Occipital lobe (tissue), 2 donors: ENCODE data around the gene LMAN2. TPM values are rescaled to one million over a fixed set of nuclear protein-coding genes. Genes with fewer than 3 reads are reported as not detected.
"Not testable (repeated sequence)": the region's sequence is repeated elsewhere in the genome, so short reads cannot be mapped to it uniquely, and the experiment has no call there.

Experiments
- DNase-seq: peaks from one replicate; lab custom pipeline; 2025; lab: John Stamatoyannopoulos, UW
- total RNA-seq: library from RNA; depleted of rRNA; stranded (reverse); fragments of >200 nt; gene quantifications from one replicate; pipeline ENCODE4 v1.2.3, GENCODE V29; 2014

The LMAN2 gene
- total RNA-seq, 1 donor from 2014 or later: 73.5 TPM

DNA sequence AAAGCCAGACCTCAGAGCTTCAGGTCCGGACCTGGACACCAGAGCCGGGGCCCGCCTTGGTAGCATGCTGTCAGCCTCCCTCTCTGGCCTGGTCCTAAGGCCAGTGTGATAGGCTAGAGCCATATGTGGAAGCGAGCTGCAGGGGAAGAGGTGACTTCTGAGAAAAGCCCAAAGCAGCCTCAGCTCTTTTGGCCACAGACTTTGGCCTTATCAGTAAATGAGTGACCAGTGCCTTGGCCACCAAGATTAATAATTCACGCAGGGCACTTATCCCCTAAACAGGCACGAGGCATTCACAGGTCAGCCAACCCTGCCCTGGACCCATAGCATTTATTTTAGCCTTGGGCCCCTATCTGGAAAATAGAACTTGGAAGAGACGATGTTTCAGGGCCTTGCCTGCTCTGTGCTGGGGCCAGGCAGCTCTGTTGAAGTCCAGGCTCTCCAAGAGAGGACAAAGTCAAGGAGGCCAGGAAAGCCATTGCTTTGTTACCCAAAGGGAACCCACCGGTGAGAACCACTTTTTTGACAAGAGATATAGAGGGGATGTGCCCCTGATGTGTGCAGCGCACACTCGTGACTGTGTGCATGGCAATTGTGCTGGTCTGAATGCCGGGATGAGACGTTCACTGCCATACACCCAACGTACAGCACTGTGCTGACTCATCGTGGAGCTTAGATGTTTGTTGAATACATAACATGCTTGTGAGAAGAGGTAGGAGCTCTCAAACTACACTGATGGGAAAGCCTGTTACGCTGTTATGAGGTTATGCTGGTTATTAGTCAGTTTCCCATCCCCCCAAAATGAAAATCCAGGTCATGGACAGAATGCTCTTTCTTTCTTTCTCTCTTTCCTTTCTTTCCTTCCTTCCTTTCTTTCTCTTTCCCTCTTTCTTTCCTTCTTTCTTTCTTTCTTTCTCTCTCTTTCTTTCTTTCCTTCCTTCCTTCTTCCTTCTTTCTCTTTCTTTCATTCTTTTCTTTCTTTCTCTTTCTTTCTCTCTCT is 27.7 kb upstream of the LMAN2 start:
- no peak for DNase-seq

DNA sequence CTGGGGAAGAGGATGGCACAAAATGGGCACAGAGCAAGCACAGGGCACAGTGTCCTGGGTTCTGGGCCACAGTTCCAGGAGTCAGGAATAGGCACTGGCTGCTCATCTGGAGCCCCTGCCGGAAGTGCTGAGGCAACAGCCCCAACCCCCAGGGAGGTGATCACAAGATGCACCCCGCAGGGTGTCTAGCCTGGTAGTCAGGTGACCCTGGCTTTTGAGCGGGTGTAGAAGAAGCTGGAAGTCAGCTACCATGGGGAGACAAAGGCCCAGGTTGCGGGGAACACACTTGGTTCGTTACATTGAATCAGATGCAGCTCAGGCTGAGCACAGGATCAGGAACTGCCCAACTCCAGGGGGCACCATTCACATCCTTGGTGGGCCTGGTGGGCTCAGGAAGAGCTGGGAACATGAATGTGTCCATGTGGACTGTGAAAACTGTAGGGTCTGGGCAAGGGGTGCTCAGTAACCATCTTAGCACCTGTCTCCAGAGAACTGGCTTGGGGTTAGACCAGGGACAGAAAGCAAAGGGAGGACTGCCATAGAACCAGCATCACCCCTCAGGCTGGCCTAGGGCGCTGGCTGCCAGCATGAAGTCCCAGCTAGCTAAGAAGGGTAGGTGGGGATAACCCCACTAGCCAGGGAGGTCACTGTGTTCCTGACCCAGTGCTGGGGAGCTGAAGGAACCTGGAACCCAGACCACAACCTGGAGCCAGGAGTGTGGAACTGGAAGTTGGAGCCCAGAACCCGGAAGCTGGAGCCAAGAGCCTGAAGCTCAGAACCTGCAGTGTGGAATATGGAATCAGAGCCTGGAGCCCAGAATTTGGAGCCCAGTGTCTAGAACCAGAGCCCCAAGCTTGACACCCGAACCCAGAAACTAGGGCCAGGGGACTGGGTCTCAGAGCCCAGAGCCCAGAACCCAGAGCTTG is 26.6 kb upstream of the LMAN2 start:
- no peak for DNase-seq

DNA sequence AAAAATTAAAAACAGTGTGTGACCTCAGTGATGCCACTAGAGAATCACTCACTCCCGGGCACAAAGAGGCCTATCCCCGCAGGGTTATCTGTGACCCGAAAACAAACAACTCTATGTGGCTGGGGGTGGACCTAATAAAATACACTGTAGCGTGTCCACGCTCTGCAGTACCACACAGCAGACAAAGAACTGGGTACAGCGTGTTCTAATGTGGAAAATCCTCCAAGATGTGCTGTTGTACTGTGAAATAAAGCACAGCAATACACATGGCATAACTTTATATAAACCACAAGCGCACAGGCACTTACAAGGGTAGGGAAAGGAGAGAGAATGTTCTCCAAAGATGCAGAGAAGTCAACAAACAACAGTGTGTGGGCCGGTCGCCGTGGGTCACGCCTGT is 24.6 kb upstream of the LMAN2 start:
- no peak for DNase-seq

DNA sequence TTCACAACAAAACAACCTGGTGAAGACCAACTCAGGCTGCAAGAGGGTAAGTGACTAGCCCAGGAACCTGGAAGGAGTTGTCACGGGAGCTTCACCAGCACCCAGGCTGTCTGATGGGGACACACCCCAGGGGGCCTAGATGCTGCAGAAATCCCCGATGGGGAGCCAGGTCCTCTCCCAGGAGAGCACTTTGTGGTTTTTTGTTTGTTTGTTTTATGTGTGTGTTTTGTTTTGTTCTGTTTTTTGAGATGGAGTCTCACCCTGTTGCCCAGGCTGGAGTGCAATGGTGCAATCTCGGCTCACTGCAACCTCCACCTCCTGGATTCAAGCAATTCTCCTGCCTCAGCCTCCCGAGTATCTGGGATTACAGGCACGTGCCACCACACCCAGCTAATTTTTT is 24.0 kb upstream of the LMAN2 start:
- not testable (repeated sequence) for DNase-seq

DNA sequence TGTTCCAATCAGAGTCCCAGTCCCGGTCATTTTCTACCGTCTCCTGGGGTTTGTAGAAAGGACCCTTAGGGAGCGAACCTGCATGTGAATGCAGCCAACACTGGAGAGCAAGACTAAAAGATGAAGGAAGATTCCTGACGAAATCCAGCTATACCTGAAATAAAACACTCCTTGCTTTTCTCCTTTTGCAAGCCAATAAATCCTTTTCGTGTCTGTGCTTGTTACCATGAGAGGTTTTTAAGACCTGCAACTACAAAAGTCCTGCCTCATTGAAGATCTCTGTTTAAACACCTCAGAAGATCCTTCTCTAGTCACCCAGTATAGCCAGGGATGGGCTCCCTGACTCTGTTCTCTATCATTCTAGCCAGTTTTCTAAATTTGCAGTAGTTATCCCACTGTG is 22.7 kb upstream of the LMAN2 start:
- no peak for DNase-seq

DNA sequence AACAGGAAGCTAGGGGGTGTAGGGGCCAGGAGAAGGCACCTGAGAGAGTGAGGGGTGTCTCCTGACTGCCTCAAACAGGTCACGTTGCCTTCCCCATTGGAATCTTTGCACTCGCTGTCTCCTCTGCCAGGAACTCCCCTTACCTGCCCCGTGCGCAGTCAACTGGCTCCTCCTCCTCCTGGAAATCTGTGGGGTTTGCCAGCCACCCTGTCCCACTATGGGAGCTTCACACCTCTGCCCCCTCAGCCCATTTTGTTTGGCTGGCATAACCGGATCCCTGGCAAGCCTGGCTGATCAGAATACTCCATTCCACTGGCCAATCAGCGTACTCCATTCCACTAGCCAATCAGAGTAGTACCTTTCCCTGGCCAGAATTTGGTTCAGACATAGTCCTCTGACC is 22.3 kb upstream of the LMAN2 start:
- DNase-seq: no peak

DNA sequence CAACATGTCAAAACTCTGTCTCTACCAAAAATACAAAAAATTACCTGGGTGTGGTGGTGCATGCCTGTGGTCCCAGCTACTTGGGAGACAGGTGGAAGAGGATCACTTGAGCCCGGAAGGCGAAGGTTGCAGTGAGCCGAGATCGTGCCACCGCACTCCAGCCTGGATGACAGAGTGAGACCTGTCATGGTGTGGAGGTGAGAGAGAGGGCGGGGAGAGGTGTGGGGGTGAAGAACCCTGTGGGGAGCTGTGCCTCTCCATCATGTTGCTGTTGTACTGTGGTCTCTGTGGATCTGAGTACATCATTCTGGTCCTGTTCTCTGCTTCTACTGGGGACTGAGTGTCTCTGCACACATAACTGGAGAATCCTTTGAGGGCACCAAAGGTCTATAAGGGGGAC is 21.4 kb upstream of the LMAN2 start:
- DNase-seq: no peak

DNA sequence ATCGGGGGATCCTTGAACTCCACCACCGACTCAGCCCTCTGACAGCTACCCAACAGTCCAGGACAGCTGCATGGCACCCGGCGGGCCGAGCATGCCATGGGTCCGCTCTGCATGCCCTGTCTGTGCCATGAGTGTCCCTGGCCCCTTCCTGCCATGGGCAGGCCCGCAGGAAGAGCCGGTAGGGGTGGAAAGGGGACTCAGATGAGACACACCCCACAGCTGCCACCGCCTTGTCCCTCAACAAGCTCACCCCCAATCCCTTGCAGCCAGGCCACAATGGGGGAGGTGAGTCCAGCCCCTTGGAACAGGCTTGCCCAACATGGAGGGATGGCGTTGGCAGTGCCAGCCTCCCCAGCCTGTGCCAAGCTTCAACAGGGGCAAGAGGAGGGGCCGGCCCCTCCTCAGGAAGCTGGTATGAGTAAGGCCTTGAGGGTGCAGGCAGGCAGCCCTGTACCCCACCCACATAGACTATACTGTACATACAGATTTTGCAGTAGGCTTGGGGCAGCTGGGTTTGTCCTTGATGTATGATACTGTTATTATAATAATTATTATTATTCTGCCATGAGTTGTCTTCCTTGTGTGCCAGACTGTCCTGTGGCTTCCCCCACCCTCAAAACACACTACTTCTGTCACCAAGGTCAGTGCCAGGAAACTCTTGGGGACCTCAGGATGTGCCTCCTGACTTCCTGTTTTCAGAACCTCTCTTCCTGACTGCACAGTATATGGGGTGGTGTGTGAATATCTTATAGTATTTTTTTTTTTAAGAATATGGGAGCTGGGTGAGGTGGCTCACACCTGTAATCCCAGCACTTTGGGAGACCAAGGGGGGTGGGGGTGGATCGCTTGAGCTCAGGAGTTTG is 20.8 kb upstream of the LMAN2 start:
- no peak for DNase-seq

DNA sequence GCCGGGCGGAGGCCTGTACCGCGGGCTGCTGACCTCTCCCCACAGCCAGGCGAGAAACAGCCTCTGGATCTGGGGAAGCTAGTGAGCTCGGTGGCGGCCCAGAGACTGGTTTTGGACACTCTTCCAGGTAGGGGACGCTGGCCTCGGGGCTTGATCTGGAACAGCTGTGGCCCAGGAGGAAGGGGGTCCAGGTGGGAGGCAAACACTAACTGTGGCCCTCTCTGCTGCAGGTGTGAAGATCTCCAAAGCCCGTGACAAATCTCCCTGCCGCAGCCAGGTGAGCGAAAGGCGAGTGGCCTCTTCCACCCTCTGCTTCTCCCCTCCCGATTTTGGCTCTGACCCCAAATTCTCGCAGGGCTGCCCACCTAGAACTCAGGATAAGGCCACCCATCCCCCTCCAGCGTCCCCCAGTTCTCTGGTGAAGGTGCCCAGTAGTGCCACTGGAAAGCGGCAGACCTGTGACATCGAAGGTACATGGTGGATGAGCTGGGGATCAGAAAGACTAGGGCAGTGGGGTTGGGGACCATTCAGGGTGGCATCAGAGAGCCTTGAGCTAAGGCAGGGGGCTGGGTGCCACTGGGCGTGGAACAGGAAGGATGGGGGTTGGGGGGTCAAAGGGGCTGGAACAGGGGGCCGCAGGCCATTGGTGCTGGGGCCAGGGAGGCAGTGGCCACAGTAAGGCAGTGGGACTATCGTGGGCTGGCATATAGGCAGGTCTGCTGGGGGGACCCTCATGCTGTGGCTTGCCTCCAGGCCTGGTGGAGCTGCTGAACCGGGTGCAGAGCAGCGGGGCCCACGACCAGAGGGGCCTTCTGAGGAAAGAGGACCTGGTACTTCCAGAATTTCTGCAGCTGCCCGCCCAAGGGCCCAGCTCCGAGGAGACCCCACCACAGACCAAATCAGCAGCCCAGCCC is 19.9 kb upstream of the LMAN2 start:
- no peak for DNase-seq

DNA sequence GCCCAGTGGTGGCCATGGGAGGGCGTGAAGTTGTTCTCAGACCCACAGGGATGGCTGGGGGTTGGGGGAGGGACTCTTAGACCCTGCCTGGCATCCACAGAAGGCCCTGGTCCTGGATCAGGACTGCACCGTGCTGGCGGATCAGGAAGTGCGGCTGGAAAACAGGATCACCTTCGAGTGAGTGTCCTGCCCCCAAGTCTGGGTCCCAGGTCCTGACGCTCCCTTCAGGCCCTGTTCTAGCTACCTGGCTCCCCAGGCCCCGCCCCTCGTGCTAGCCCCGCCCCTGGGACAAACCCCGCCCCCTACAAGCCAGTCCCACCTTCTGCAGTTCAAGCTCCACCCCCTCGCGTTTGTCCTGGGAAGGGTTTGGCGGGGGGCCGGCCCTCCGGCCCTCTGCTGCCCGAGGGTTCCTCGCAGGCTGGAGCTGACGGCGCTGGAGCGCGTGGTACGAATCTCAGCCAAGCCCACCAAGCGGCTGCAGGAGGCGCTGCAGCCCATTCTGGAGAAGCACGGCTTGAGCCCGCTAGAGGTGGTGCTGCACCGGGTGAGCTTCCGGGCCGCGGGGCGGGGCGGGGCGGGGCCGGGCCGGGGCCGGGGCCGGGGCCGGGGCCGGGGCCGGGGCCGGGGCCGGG is 19.1 kb upstream of the LMAN2 start:
- DNase-seq: peak; percentile 32

DNA sequence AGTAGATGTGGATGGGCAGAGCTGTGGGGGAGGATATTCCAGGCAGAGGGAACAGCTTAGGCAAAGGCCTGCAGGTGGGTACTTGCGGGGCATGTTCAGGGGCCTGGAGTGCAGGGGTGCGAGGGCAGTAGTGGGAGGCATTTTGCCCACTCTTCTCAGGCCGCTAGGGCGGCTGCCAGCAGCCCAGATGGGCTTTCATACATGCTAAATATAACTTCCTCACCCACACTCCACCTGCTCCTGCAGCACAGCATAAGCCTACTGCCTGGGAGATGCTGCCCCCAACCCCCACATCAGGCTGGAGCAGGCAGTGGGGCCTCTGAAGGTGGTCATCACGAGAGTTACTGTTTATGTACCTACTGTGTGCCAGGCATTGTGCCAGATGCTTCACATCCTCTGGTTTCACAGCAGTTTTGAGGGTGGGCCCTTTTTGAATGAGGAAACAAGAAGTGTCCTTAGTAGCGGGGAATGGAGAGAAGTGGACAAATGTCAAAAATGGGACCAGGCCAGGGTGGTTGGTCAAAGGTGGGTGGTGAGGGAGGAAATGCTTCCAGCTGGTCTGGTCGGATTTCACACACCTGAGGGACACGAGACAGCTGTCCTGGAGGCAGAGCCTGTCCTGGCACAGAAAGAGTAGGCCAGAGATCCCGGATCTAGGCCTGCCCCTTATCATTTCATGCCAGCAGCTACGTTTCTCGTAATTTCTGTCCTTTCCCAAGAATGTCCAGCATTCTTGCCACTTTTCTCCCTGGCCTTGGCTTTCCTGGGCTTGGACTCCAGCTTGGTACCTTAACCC is 18.4 kb upstream of the LMAN2 start:
- DNase-seq: no peak

DNA sequence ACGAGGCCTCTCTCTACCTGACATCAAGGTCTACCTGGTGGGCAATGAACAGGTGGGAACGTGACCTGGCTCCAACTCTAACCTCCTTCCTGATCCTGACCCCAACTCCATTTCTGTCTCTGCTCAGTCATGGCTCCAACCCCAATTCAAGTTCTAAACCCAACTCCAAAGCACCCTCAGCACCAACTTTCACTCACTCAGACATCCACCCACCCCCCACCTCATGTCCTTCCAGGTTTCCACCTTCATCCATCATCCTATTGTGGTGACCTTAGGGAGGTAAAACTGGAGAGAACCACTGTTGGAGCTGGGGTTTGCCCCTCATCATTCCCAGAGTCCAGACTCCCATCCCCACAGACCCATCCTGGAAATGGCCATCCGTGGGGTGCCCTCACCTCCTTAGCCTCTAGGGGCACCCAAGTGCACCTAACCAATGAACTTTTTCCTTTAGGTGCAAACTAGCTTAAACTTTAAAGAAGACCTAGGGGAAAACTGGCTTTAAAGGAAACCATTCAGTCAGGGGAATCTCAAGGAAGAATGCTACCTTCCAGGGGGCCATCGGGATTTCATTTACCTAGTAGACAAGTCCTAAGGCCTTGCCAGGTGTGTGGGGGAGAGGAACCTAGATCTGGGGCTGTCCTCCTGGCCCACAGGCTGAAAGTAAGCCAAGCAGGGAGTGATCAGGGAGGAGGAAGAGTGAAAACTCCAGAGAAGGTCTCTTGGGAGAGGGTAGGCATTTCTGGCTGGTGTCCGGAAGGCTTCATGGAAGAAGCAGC is 17.6 kb upstream of the LMAN2 start:
- no peak for DNase-seq

DNA sequence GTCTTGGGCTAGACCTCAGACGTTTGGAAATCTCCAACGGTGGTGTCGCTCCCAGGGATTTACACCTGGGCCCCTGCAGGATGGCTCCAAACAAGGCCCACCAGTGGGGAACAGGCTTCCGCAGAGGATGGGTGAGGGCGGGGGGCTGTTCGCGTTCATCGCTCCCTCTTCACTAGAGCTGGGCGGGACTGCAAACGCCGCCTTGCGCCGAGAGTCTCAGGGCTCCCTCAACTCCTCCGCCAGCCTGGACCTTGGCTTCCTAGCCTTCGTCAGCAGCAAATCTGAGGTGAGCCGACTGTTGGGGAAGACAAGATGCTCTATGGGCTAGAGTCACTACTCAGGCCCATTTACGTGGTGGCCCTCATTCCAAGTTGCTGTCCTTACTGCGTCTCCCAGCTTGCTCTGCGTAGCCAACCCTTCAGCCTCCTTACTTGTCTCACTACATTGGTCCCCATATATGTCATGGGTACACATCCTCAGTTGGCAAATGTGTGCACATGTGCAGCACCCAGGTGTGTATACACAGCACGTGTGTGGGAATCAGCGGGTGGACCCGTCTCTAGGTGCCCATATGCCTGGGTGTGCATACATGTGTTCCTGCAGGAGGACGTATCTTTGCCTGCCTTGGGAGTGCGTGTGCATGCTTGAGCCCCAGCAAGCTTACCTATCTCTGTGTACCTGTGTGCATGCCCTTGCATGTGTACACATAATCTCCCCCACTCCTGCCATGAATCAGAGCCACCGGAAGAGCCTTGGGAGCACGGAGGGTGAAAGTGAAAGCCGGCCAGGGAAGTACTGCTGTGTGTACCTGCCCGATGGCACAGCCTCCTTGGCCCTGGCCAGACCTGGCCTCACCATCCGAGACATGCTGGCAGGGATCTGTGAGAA is 16.8 kb upstream of the LMAN2 start:
- DNase-seq: no peak

DNA sequence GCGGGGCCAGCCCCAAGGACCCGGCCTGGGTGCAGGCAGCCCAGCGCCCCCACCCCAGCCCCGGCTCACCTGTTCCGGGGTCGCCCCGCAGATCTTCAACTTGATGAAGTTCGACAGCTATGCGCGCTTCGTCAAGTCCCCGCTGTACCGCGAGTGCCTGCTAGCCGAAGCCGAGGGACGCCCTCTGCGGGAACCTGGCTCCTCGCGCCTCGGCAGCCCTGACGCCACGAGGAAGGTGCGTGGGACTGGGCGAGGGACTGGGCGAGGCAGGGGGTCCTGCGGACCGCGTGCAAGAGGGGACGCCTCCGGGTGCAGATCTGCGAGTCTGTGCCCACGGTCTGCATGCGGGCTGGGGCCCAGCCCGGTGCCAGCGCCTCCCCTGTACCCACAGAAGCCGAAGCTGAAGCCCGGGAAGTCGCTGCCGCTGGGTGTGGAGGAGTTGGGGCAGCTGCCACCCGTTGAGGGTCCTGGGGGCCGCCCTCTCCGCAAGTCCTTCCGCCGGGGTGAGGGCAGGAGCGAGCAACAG is 15.9 kb upstream of the LMAN2 start:
- no peak for DNase-seq

DNA sequence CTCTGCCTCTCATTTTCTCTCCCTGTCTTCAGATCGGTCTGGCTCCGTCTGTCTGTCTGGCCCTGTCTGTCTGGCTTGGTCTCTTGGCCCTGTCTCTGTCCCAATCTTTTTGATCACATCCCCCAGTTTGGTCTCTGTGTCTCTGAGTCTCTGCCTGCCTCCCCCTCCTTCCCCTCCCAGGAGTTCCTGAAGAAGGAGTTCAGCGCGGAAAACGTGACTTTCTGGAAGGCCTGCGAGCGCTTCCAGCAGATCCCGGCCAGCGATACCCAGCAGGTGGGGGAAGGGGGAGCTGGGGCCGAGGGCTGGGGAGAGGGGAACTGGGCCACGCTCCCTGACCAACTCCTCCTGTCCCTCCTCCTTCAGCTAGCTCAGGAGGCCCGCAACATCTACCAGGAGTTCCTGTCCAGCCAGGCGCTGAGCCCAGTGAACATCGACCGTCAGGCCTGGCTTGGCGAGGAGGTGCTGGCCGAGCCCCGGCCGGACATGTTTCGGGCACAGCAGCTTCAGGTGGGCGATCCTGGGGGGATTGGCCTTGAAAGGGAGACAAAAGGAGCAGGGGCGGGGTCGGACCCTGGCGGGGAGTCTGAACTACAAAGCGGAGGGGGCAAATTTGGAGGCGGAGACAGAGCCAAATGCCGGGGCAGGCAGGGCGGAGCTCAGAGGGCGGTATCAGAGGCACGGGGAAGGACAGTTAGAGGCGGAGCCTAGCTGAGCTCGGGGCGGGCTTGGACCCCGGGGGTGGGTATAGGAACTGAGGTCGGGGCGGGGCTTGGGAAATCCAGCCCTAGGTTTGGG is 15.3 kb upstream of the LMAN2 start:
- no peak for DNase-seq
